Rectal smooth muscle tissue (tissue), 1 donor: ENCODE measurements around the gene TMEM11.

Experiments used
- H3K27ac ChIP-seq: one replicate; pipeline ENCODE4 v1.7.0; 2013; ENCODE audit warnings: low read depth, low read length, inconsistent platforms
- H3K27me3 ChIP-seq: one replicate; pipeline ENCODE4 v1.7.0; 2013; ENCODE audit warnings: low read length; ENCODE audit not compliant: control insufficient read depth, insufficient read depth
- H3K36me3 ChIP-seq: one replicate; pipeline ENCODE4 v1.7.0; 2013; ENCODE audit warnings: low read length; ENCODE audit not compliant: control insufficient read depth, insufficient read depth
- H3K4me1 ChIP-seq: one replicate; pipeline ENCODE4 v1.7.0; 2013; ENCODE audit warnings: low read length; ENCODE audit not compliant: control insufficient read depth, insufficient read depth
- H3K4me3 ChIP-seq: one replicate; pipeline ENCODE4 v1.7.0; 2013; ENCODE audit warnings: low read length
- H3K9ac ChIP-seq: one replicate; pipeline ENCODE4 v1.7.0; 2013; ENCODE audit warnings: low read length

Gene TMEM11

GRCh38 chr17:21171309-21171922 lies 42.5 kb downstream of the TMEM11 start:
- H3K27me3 ChIP-seq: no peaks in the 10 kb centered on the region
- H3K4me1 ChIP-seq: peaks cover 27% of the 10 kb centered on the region
- H3K9ac ChIP-seq: no peak overlapping the region
- peaks cover 8% of the 10 kb centered on the region for H3K36me3 ChIP-seq
- no peak overlapping the region for H3K4me3 ChIP-seq
- peak overlapping the region; percentile 48 for H3K27ac ChIP-seq

- Histone ChIP-seq H3K27ac (peak overlapping the region; percentile 48), H3K4me3 (no peak overlapping the region), H3K9ac (no peak overlapping the region), H3K36me3 (peaks cover 8% of the 10 kb centered on the region), H3K27me3 (no peaks in the 10 kb centered on the region), H3K4me1 (peaks cover 33% of the 10 kb centered on the region)
These were observed 43.2 kb downstream of the TMEM11 start for GRCh38 chr17:21170809-21171208.

- Histone ChIP-seq H3K27me3 (no peaks in the 10 kb centered on the region), H3K9ac (no peak overlapping the region), H3K4me3 (no peak overlapping the region), H3K36me3 (peaks cover 8% of the 10 kb centered on the region), H3K27ac (no peak overlapping the region), H3K4me1 (peaks cover 30% of the 10 kb centered on the region)
These were observed 44.5 kb downstream of the TMEM11 start for GRCh38 chr17:21169496-21169895.

GRCh38 chr17:21168555-21168865 lies 45.5 kb downstream of the TMEM11 start:
- no peak overlapping the region for H3K4me3 ChIP-seq
- H3K27ac ChIP-seq: no peak overlapping the region
- H3K9ac ChIP-seq: no peak overlapping the region
- H3K36me3 ChIP-seq: peaks cover 6% of the 10 kb centered on the region
- no peaks in the 10 kb centered on the region for H3K27me3 ChIP-seq
- peaks cover 23% of the 10 kb centered on the region for H3K4me1 ChIP-seq

GRCh38 chr17:21167303-21167702 lies 46.7 kb downstream of the TMEM11 start:
- Histone ChIP-seq H3K4me3 (no peak overlapping the region), H3K27me3 (no peaks in the 10 kb centered on the region), H3K4me1 (peaks cover 26% of the 10 kb centered on the region), H3K36me3 (no peaks in the 10 kb centered on the region), H3K27ac (peak overlapping the region; percentile 86), H3K9ac (no peak overlapping the region)

GRCh38 chr17:21166595-21167210 lies 47.3 kb downstream of the TMEM11 start:
- Histone ChIP-seq H3K36me3 (no peaks in the 10 kb centered on the region), H3K4me1 (peaks cover 26% of the 10 kb centered on the region), H3K9ac (no peak overlapping the region), H3K27ac (peak overlapping the region; percentile 86), H3K27me3 (no peaks in the 10 kb centered on the region), H3K4me3 (no peak overlapping the region)

- Histone ChIP-seq H3K9ac (no peak overlapping the region), H3K27ac (peak overlapping the region; percentile 86), H3K4me3 (no peak overlapping the region), H3K36me3 (no peaks in the 10 kb centered on the region), H3K4me1 (peaks cover 26% of the 10 kb centered on the region), H3K27me3 (no peaks in the 10 kb centered on the region)
These were observed 47.9 kb downstream of the TMEM11 start for GRCh38 chr17:21165922-21166594.

GRCh38 chr17:21164620-21165019 lies 49.3 kb downstream of the TMEM11 start:
- H3K36me3 ChIP-seq: no peaks in the 10 kb centered on the region
- H3K4me1 ChIP-seq: peaks cover 24% of the 10 kb centered on the region
- no peak overlapping the region for H3K27ac ChIP-seq
- no peak overlapping the region for H3K9ac ChIP-seq
- no peak overlapping the region for H3K4me3 ChIP-seq
- H3K27me3 ChIP-seq: no peaks in the 10 kb centered on the region

GRCh38 chr17:21164216-21164615 lies 49.7 kb downstream of the TMEM11 start:
- Histone ChIP-seq H3K36me3 (no peaks in the 10 kb centered on the region), H3K9ac (no peak overlapping the region), H3K27ac (no peak overlapping the region), H3K4me3 (no peak overlapping the region), H3K4me1 (peaks cover 24% of the 10 kb centered on the region), H3K27me3 (no peaks in the 10 kb centered on the region)

- Histone ChIP-seq H3K27ac (no peak overlapping the region), H3K36me3 (no peaks in the 10 kb centered on the region), H3K9ac (no peak overlapping the region), H3K27me3 (no peaks in the 10 kb centered on the region), H3K4me3 (no peak overlapping the region), H3K4me1 (peaks cover 24% of the 10 kb centered on the region)
These were observed 50.9 kb downstream of the TMEM11 start for GRCh38 chr17:21163101-21163500.

GRCh38 chr17:21162394-21162775 lies 51.6 kb downstream of the TMEM11 start:
- Histone ChIP-seq H3K9ac (no peak overlapping the region), H3K27ac (peak overlapping the region; percentile 58)

GRCh38 chr17:21161498-21162393 lies 52.2 kb downstream of the TMEM11 start:
- no peaks in the 10 kb centered on the region for H3K36me3 ChIP-seq
- peak overlapping the region; percentile 58 for H3K27ac ChIP-seq
- no peak overlapping the region for H3K9ac ChIP-seq
- H3K27me3 ChIP-seq: no peaks in the 10 kb centered on the region
- H3K4me1 ChIP-seq: peaks cover 15% of the 10 kb centered on the region
- no peak overlapping the region for H3K4me3 ChIP-seq

More at GRCh38 chr17:21162394-21162775, 51.6 kb downstream of the TMEM11 start:
- Histone ChIP-seq H3K36me3 (no peaks in the 10 kb centered on the region), H3K27me3 (no peaks in the 10 kb centered on the region), H3K4me1 (peaks cover 21% of the 10 kb centered on the region), H3K4me3 (no peak overlapping the region)
